ENCODE data around the gene OR4D6.
"Not testable (repeated sequence)": the region's sequence is repeated elsewhere in the genome, so short reads cannot be mapped to it uniquely, and the experiment has no call there.

Gene OR4D6

GRCh38 chr11:59456661-59457060 lies at the start of gene OR4D6:
OR4D6 (plus strand) TSS chr11:59456961; CDS start chr11:59456961, 0 bp downstream.
- no peak for DNase-seq (ENCODE audit: low read depth, low spot score)

- no peak for DNase-seq (ENCODE audit: low read depth, low spot score)
Observed at GRCh38 chr11:59413646-59414045, 43.1 kb upstream of the OR4D6 start.

GRCh38 chr11:59415111-59415510 lies 41.6 kb upstream of the OR4D6 start:
- DNase-seq (ENCODE audit: low read depth, low spot score) = no peak

GRCh38 chr11:59416613-59417012 lies 40.1 kb upstream of the OR4D6 start:
- no peak for DNase-seq (ENCODE audit: low read depth, low spot score)

GRCh38 chr11:59417023-59417422 lies 39.7 kb upstream of the OR4D6 start:
- DNase-seq (ENCODE audit: low read depth, low spot score) = no peak

GRCh38 chr11:59418156-59418555 lies 38.6 kb upstream of the OR4D6 start:
- DNase-seq (ENCODE audit: low read depth, low spot score) = no peak

GRCh38 chr11:59423835-59424234 lies 32.9 kb upstream of the OR4D6 start:
- no peak for DNase-seq (ENCODE audit: low read depth, low spot score)

GRCh38 chr11:59425131-59425530 lies 31.6 kb upstream of the OR4D6 start:
- DNase-seq (ENCODE audit: low read depth, low spot score) = no peak

GRCh38 chr11:59426361-59427067 lies 30.2 kb upstream of the OR4D6 start, which contains the start of gene OR5A2:
OR5A2 (minus strand) TSS chr11:59426413; CDS start chr11:59422953, 3,460 bp downstream.
- DNase-seq (ENCODE audit: low read depth, low spot score) = peak; percentile 80

- no peak for DNase-seq (ENCODE audit: low read depth, low spot score)
Observed at GRCh38 chr11:59427068-59427382, 29.7 kb upstream of the OR4D6 start.

GRCh38 chr11:59429924-59430516 lies 26.7 kb upstream of the OR4D6 start:
- DNase-seq (ENCODE audit: low read depth, low spot score) = no peak

- no peak for DNase-seq (ENCODE audit: low read depth, low spot score)
Observed at GRCh38 chr11:59436169-59436568, 20.6 kb upstream of the OR4D6 start, which contains the start of gene OR5A1. OR5A1 (plus strand) TSS chr11:59436469; CDS start chr11:59443169, 6,700 bp downstream.

- DNase-seq (ENCODE audit: low read depth, low spot score) = no peak
Observed at GRCh38 chr11:59437770-59438169, 19.0 kb upstream of the OR4D6 start.

GRCh38 chr11:59445624-59446023 lies 11.1 kb upstream of the OR4D6 start:
- DNase-seq (ENCODE audit: low read depth, low spot score) = not testable (repeated sequence)

GRCh38 chr11:59448484-59448883 lies 8.3 kb upstream of the OR4D6 start:
- DNase-seq (ENCODE audit: low read depth, low spot score) = no peak

GRCh38 chr11:59459916-59460315 lies 3.2 kb downstream of the OR4D6 start:
- no peak for DNase-seq (ENCODE audit: low read depth, low spot score)

GRCh38 chr11:59463190-59463641 lies 6.5 kb downstream of the OR4D6 start:
- no peak for DNase-seq (ENCODE audit: low read depth, low spot score)

- DNase-seq (ENCODE audit: low read depth, low spot score) = no peak
Observed at GRCh38 chr11:59473015-59473414, 16.3 kb downstream of the OR4D6 start, which contains the start of gene OR4D10. OR4D10 (plus strand) TSS chr11:59473315; CDS start chr11:59477430, 4,115 bp downstream.

- no peak for DNase-seq (ENCODE audit: low read depth, low spot score)
Observed at GRCh38 chr11:59475176-59475575, 18.4 kb downstream of the OR4D6 start.

GRCh38 chr11:59479906-59480305 lies 23.1 kb downstream of the OR4D6 start:
- no peak for DNase-seq (ENCODE audit: low read depth, low spot score)

GRCh38 chr11:59480359-59480758 lies 23.6 kb downstream of the OR4D6 start:
- DNase-seq (ENCODE audit: low read depth, low spot score) = no peak

GRCh38 chr11:59501931-59502330 lies 45.2 kb downstream of the OR4D6 start:
- no peak for DNase-seq (ENCODE audit: low read depth, low spot score)

GRCh38 chr11:59503276-59503675 lies 46.5 kb downstream of the OR4D6 start, which contains the start of gene OR4D11:
OR4D11 (plus strand) TSS chr11:59503576; CDS start chr11:59503576, 0 bp downstream.
- no peak for DNase-seq (ENCODE audit: low read depth, low spot score)
